ENCODE measurements around the gene ANP32B.
"Not testable (repeated sequence)": the region's sequence is repeated elsewhere in the genome, so short reads cannot be mapped to it uniquely, and the experiment has no call there.

ANP32B gene

DNA sequence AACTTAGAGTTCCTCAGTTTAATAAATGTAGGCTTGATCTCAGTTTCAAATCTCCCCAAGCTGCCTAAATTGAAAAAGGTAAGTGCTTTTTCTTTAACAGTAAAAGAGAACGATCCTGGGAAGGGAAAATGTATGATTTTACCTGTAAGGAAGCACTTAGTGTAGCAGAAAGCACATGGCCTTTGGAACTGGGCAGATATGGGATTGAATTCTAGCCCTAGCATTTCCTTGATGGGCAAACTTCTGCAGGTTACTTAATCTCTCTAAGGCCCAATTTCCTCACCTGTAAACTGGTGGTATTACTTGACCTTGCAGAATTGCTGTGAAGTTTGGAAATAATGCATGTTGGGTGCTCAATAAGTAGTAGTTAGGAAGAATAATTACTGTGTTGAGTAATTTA is 11.6 kb downstream of the ANP32B start:
- no peak for DNase-seq

DNA sequence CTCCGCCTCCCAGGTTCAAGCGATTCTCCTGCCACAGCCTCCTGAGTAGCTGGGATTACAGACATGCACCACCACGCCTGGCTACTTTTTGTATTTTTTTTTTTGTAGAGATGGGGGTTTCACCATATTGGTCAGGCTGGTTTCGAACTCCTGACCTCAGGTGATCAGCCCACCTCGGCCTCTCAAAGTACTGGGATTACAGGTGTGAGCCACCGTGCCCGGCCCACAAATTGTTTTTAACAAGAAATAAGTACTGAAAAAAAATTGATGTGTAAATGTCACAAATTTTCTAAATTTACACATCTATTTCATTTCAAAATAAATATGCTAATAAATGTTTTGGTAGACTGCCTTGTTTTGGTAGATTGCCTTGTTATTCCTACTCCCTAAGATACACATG is 13.5 kb downstream of the ANP32B start:
- not testable (repeated sequence) for DNase-seq

DNA sequence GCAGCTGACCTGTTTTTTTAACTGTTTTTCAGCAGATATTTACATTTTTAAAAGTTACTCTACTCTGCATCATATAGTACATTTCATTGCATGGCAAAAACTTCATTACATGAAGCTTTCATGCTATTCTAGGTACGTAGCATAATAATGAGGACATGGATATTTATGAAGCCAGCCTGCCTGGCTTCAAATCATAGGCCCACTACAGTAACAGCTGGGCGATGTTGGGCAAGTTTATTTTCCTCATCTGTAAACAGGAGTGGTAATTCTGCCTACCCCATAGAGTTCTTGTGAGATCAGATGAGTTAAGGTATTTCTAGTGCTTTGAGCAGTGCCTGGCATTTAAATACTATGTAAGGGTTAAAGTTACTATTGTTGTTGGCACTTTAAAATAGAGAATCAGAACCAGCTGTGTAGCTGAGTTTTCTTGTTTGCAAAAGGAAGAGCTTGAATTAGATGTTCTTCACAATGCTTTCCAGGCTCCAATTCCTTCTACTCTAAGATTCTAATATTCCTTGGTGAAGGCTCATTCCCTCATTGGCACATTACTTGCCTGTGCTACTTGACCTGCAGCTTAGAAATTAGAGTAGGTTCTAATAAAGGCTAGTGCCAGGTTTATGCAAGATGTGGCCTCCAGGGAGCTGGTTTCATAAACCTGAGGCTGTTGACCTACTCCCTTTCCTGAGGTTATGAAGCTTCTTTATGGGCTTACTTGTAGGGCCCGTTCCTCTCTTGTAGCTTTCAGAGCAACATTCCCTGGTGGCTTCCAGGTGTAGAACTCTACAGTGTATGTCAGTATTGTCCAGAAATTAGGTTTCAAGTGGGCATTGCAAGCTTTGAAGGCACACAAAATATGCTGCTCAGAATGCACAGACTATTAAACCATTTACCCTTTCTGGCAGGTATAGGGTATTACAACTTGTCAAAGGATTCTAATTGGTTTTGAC is 14.5 kb downstream of the ANP32B start:
- DNase-seq = no peak

DNA sequence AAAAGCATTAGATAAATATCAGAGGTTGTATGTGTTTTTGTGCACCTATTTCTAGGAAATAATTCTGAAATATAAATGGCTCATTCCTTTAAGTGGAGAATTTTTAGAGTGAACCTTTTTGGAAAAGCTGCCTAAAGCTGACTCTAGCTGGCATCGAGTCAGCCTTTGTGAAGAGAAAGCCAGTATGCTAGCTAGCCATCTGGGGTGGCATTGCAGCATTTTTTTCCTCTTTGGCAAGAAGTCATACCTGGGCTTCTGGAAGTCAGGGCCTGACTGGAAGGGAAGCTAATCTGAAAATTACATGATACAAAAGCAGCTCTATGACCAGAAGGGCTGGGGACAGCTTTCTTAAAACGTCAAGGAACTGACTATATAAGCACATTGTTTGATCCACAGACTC is 19.7 kb downstream of the ANP32B start:
- no peak for DNase-seq

DNA sequence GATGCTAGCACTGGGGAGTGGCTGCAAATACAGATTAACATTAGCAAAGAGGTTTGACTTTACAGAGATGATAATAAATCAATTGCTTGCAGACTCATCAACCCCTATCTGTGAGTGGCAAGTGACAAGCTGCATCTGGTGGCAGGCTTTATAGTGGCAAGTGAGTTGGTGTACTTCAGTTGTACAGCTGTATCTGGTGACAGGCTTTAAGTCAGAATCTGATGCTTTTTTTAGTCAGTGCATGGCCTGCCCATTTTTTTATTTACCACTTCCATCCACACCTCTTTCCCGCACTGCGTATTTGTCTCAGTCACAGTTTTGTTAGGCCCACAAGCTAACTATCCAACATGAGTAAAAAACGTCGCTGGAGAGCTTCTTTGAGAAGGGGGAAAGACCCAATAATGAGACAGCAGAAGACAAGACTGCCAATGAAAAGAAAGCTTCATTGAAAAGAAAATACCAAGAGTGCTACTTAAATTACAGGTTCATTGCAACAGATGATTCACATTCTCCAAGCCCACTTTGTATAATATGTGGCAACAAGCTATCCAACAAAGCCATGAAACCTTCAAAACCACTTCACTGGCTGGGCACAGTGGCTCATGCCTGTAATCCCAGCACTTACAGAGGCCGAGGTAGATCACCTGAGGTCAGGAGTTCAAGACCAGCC is 23.1 kb downstream of the ANP32B start:
- no peak for DNase-seq

DNA sequence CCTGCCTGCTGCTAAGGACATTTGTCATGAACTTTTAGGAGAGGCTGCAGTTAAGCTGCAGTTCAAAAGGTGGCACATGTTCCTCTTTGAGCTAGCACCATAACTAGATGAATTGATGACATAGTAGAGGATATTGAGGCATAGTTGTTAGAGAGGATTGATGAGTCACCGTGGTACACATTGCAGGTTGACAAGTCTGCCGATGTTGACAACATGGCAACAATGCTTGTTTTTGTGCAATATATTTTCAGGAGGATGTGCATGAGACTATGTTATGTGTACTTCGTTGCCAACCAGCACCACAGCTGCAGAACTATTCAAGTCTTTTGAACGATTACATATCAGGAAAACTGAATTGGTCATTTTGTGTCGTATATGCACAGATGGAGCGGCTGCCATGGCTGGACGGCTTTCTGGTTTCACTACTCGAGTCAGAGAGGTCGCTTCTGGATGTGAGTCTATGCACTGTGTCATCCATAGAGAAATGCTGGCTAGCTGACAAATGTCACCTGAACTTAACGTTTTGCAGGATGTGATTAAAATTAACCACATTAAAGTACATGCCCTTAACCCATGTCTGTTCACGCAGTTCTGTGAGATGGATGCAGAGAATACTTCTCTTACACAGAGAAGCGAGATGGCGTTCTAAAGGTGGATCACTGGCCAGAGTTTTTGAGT is 24.2 kb downstream of the ANP32B start:
- no peak for DNase-seq

DNA sequence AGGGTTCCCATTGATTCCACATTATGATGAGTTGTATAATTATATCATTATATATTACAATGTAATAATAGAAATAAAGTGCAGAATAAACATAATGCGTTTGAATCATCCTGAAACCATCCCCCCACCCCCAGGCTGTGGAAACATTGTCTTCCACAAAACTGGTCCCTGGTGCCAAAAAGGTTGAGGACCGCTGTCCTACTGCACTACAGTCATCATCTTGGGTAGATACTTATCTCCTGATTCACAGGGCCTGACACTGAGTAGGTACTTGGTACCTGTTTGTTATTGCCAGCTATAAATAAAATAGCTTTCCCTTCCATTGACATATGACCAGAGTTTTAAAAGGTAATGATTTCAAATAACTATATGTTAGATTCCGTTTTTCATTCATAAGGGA is 25.6 kb downstream of the ANP32B start:
- no peak for DNase-seq

DNA sequence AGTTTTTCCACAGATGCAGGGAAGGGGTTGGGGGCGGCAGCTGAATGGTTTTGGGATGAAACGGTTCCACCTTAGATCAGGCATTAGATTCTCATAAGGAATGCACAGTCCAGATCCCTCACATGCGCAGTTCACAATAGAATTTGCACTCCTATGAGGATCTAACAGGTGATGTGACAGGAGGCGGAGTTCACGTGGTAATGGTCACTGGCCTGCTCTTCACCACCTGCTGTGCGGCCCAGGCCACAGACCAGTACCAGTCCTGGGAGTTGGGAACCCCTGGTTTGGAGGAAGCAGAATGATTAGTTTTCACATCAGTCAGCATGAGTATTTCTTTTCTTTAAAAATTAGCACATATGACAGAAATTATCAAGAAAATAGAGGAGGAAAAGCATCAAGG is 26.3 kb downstream of the ANP32B start:
- DNase-seq = no peak

DNA sequence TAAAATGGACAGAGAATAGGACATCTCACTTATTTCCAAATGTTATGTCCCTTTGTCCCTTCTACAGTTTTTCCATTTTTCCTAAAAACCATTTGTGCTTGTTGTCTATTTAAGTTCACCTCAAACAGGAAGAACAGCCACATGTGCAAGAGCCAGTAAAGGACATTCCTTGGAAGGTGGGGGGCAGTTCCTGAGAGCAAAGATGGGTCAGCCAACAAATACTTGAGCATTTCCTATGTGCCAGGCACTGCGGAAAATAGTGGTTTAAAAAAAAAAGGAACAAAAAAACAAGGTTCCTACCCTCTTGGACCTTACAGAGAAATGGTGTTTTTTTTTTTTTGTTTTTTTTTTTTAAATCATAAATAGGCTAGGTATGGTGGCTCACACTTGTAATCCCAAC is 26.8 kb downstream of the ANP32B start:
- DNase-seq = no peak

DNA sequence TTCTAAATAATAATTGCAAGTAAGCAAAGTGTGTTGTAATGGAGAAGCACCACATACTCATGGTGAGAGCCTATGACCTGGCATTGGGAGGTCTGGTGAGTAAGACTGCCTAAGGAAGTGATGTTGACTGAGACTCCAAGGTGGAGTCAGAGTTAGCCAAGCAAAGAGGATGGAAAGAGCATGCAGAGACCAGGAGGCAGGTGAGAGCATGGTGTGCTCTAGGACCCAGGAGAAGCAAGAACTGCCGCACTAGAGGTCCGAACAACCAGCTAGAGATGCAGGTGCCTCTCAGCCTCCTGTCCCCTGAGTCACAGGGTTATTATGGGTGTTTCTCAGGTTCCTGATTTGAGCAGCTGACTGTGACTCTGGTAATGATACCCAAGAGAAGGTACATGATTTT is 27.3 kb downstream of the ANP32B start:
- no peak for DNase-seq

DNA sequence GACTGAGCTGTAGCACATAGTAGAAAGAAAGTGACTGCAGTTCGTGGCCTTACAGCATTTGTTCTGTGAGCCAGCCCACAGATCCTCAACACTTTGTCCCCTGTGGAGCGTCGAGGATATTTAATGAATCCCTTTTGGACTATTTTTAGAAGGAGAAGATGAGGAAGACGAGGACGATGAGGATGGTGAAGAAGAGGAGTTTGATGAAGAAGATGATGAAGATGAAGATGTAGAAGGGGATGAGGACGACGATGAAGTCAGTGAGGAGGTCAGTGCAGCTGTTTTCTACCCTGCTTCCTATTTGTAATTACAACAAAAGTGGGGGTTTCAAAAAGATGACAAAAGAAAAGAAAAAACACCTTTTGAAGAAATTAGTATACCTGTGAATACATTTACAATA is 28.0 kb downstream of the ANP32B start:
- DNase-seq = no peak

DNA sequence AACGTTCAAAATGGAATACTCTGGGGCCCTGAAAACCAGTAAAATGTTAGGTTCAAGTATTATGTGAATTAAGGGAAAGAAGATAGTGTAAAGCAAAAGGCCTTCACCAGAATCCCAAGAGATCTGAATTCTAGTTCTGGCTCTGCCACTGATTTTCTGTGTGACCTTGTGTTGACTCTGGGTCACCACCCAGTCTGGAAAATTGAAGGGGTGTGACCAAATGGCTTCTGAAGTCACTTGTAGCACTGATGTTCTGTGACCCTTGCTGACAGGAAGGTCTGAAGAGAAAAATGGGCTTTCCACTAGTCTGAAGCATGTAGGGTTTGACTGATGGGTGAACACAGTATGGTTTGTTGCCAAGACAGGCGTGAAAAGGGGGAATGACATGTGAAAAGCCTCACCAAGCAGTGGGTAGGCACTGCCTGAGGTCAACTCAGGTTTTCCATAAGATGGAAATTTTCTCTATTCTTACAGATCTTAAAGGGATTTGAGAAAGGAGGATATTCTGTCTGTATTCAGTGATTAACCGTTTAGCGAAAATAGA is 33.1 kb downstream of the ANP32B start:
- DNase-seq = no peak

DNA sequence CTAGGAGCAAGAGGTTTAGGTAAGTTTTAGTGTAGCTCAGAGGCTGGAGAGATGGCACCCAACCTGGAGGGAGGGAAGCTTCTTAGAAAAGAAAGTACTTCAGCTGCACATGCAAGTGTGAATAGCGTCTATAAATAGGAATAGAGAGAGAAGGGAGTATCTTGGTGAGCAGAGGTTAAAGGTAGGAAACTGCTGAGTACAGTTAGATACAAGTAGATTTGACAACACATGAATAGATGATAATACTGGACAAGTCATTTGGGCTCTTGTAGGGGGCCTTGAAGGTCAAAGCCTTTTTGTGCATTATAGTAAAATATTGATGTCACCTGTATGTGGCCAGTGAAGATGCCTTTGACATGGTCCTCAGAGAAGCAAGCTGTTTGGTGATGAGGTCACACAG is 34.2 kb downstream of the ANP32B start:
- no peak for DNase-seq

DNA sequence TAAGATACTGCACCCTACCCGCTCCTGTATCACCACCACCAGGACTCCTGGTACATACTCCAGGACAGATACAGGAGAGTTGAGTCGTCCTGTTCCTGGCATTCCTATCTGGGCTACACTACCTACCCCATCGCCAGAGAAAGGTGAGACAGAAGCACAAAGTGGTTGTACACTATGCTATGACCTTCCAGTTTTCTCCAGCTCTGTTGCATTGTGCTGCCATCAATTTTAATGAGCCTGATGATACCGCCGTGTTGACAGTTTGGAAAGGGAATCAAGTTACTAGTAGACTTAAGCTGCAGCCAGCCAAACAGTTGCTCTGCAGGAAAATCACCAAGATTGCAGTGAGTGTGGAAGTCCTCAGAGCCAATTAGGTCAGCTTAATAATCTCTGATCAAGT is 35.2 kb downstream of the ANP32B start:
- no peak for DNase-seq

DNA sequence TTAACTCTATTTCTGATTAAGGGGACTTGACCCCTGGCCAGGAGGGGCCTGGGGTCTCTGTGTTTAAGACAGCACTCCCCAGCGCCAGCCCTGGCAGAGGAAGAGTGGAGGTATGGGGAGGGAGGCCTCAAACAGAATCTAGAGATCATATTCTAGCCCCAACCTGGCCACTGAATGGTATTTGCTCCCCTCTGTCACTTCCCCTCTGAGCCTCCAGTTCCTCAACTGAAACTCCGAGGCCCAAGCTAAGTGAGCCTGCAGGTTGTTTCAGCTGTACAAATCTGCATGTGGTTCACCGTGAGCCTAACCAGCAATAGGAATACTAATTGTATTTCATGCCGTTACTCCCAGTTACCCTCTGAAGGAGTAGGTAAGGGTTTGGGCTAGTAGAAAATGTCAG is 36.0 kb downstream of the ANP32B start:
- no peak for DNase-seq

DNA sequence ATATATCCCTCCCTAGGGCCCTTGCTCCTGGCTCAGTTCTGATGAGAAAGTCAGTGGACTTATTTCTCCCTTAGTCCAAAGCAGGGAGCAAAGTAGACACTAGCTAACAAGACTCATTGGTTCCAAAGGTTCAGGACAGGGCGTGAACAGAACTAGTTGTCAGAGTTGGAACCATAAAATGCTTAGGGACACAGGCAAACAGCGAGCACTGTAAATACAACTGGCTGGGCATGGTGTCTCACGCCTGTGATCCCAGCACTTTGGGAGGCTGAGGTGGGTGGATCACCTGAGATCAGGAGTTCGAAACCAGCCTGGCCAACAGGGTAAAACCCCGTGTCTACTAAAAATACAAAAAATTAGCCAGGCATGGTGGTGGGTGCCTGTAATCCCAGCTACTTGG is 36.7 kb downstream of the ANP32B start:
- DNase-seq = not testable (repeated sequence)

DNA sequence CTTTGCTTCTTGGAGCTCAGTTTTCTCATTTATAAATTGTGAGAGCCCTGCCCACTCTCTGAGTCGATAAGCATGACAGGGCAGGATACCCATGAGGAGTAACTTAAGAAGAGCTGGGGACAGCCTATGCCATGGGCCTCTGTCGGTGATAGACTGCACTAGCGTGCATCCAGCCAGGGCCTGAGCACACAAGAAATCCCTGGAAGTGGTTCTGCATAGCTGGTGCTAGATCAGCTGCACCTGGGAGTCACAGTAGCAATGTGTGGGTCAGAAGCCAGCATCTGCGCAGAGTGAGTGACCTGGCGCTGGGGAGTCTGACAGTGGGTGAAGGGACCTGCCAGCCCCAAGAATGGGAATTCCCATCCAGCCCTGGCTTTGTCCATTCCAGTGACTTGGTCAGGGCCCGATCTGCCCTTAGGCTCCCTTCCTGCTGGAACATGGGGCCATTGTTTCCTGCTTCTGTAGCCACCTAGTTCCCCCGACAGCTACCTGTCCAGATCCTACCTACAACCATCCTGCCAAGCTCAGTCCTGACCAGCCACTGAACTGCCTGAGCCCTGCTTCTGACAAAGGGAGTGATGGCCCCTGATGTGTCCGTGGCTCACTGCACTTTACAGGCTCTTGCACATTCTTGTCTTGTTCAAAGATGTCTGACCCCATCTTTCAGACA is 37.5 kb downstream of the ANP32B start:
- no peak for DNase-seq

DNA sequence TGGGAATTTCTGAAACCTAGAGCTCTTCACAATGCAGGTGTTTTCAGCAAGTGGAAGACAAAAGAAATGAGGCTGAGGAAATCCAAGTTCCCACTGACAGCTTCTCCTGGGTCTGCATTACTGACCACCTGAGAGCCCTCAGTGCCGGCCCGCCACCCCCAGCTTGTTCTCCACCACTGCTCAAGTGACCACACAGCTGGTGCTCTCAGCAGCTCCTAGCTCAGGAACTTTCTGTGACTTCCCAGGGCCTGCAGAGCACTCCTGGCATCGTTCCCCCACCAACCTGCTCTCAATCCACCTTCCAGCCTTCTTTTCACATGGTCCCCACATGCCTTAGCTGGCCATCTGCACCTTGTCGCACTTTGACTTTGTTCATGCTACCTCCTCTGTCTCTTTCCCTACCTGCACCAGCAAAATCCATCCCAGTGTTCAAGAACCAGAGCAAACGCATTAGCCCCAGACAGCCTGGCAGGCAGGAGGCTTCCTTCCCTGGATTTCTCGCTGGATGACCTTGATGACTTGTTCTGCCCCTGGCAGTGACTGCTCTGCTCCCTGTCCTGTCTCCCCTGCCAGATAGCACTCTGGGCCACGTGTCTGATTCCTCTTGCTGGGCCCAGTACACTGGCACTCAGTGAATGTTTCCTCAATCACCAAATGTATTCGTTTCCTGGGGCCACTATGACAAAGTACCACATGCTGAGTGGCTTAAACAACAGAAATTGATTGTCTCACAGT is 38.3 kb downstream of the ANP32B start:
- no peak for DNase-seq

DNA sequence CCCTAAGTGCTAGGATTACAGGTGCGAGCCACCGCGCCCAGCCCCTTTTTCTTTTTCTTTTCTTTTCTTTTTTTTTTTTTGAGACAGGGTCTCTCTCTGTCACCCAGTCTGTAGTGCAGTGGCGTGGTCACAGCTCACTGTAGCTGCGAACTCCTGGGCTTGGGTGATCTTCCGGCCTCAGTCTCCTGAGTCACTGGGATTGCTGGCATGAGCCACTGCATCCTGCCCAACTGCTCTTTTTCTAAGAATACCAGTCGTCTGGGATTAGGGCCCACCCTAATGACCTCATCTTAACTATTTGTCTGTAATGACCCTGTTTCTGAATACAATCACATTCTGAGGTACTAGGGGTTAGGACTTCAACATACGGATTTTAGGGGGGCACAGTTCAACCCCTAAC is 39.3 kb downstream of the ANP32B start:
- DNase-seq = no peak

DNA sequence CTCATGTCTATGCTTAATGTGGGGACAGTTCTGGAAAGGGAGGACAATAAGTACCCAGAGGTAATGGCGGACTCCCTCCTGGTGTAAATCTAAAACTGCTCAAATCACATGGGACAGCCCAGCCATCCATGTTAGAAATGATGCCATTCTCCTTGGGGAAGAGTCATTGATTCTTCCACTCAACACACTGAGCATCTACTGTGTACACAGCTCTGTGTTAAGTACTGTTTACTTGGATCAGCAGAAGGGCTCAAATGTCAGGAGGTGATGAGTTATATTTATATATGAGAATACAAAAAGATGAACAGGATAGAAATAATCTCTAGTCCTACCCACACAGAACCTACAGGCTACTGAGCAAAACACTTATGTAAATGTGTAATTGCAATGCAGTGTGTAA is 41.6 kb downstream of the ANP32B start:
- DNase-seq = no peak

DNA sequence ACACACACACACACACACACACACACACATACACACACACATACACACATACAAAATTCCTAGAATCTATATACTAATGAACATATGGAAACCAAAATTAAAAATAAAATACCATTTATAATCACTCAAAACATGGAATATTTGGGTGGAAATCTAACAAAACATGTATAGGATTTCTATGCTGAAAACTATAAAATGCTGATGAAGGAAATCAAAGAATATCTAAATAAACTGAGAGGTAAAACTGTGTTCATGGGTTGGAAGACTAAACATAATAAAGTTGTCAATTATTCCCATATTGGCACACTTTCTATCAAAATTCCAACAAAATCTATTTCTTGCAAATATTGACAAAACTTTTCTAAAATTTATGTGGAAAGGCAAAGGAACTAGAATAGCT is 48.0 kb downstream of the ANP32B start:
- no peak for DNase-seq

DNA sequence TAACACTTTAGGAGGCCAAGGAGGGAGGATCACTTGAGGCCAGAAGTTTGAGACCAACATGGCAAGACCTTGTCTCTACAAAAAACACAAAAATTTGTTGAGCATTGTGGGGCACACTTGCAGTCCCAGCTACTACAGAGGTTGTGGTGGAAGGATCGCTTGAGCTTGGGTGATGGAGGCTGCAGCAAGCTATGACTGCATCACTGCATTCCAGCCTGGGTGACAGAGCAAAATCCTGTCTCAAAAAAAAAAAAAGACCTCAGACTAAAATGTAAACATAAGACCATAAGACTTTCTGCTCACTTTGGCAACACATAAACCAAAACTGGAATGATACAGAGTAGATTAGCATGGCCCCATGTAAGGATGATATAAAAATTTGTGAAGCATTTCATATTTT is 48.8 kb downstream of the ANP32B start:
- no peak for DNase-seq

All from stimulated activated CD4-positive, alpha-beta T cell treated with anti-CD3 and anti-CD28 coated beads, Interleukin-2, amount 100 ng/mL, for 24 hours (primary cell).